OCI-LY3 (cell line): ENCODE results near the gene C9orf85.

Experiments used
- H2AFZ ChIP-seq: fragments of 200-600, 300-600 bp; shearing (Covaris generic); 2 replicates; pipeline ENCODE4 v1.6.0; 2014; ENCODE audit warnings: antibody characterized with exemption, low read depth, low read length
- H3K27ac ChIP-seq: fragments of 200-600, 300-600 bp; sonication (generic); 2 replicates; pipeline ENCODE4 v1.5.1; 2014; ENCODE audit warnings: mild to moderate bottlenecking, low read length, moderate library complexity, mixed read lengths
- H3K27me3 ChIP-seq: fragments of 200-600, 300-600 bp; sonication (generic); 2 replicates; pipeline ENCODE4 v1.6.1; 2014; ENCODE audit warnings: low read depth, low read length, mixed read lengths
- H3K36me3 ChIP-seq: fragments of 200-600, 300-600 bp; sonication (generic); replicated peaks from 2 replicates; pipeline ENCODE3; 2014; ENCODE audit warnings: low read depth, low read length, mixed read lengths
- H3K4me1 ChIP-seq: fragments of 300-600, 200-600 bp; sonication (generic); 2 replicates; pipeline ENCODE4 v1.6.1; 2014; ENCODE audit warnings: low read length, mixed read lengths
- H3K4me2 ChIP-seq: fragments of 200-600, 300-600 bp; sonication (generic); 2 replicates; pipeline ENCODE4 v1.6.1; 2014; ENCODE audit warnings: low read length, mixed read lengths
- H3K4me3 ChIP-seq: fragments of 300-600, 200-600 bp; sonication (generic); 2 replicates; pipeline ENCODE4 v1.5.1; 2014; ENCODE audit warnings: antibody characterized with exemption, mild to moderate bottlenecking, low read length, moderate library complexity
- H3K79me2 ChIP-seq: fragments of 300-600, 200-600 bp; shearing (Covaris generic); 2 replicates; pipeline ENCODE4 v1.6.1; 2014; ENCODE audit warnings: mild to moderate bottlenecking, low read length, mixed read lengths
- H3K9ac ChIP-seq: fragments of 300-600, 200-600 bp; shearing (Covaris generic); 2 replicates; pipeline ENCODE4 v1.6.0; 2014; ENCODE audit warnings: mild to moderate bottlenecking, low read length, moderate library complexity
- H3K9me3 ChIP-seq: fragments of 200-600, 300-600 bp; shearing (Covaris generic); 2 replicates; pipeline ENCODE4 v1.6.1; 2014; ENCODE audit warnings: low read length, mixed read lengths; ENCODE audit not compliant: insufficient read depth
- H4K20me1 ChIP-seq: fragments of 200-600, 300-600 bp; sonication (generic); 2 replicates; pipeline ENCODE4 v1.6.1; 2016; ENCODE audit warnings: low read length, mixed read lengths; ENCODE audit not compliant: insufficient read depth
- EZH2phosphoT487 ChIP-seq: fragments of 200-600 bp; shearing (Covaris generic); IDR thresholded peaks from 2 replicates; pipeline ENCODE4 v1.6.1; 2018; ENCODE audit warnings: antibody characterized with exemption, mixed run types, low read depth
- TF ChIP-seq, protein P1 (sequence below): fragments of 200-600, 300-600 bp; sonication (generic); IDR thresholded peaks from 2 replicates; pipeline ENCODE4 v1.5.1; 2014; ENCODE audit warnings: antibody characterized with exemption, low read length, low read depth

Gene C9orf85

DNA sequence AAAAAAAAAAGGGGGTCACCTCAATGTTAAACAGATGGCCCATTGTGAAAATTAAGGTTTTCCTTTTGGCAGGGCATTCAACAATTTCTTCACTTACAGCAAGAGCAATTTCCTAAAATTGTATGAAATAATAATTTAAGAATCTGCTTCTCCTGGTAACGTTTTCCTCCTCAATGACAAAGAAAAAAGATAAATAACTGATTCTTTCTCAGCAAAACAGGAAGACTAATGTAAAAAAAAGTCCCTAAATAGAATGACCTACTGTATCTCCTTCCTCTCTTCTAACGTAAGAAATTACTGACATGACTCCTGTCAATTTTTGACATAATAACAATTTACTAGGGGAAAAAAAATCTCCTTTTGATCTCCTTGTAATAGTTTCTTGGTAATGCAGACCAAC lies 26.0 kb upstream of the C9orf85 start:
- peaks cover 3% of the 10 kb centered on the region for H3K4me1 ChIP-seq
- TF ChIP-seq, protein P1, sequence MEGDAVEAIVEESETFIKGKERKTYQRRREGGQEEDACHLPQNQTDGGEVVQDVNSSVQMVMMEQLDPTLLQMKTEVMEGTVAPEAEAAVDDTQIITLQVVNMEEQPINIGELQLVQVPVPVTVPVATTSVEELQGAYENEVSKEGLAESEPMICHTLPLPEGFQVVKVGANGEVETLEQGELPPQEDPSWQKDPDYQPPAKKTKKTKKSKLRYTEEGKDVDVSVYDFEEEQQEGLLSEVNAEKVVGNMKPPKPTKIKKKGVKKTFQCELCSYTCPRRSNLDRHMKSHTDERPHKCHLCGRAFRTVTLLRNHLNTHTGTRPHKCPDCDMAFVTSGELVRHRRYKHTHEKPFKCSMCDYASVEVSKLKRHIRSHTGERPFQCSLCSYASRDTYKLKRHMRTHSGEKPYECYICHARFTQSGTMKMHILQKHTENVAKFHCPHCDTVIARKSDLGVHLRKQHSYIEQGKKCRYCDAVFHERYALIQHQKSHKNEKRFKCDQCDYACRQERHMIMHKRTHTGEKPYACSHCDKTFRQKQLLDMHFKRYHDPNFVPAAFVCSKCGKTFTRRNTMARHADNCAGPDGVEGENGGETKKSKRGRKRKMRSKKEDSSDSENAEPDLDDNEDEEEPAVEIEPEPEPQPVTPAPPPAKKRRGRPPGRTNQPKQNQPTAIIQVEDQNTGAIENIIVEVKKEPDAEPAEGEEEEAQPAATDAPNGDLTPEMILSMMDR = no peak
- TF ChIP-seq EZH2phosphoT487 = no peak
- no peak overlapping the region for H3K4me3 ChIP-seq
- H2AFZ ChIP-seq = no peak overlapping the region
- no peak overlapping the region for H3K9ac ChIP-seq
- peaks cover 9% of the 10 kb centered on the region; the same call in 1 of the 2 replicates for H3K9me3 ChIP-seq
- peaks cover 92% of the 10 kb centered on the region for H3K79me2 ChIP-seq
- peaks cover 15% of the 10 kb centered on the region for H4K20me1 ChIP-seq
- H3K27ac ChIP-seq = no peak overlapping the region
- peaks cover 26% of the 10 kb centered on the region for H3K36me3 ChIP-seq
- no peak overlapping the region for H3K4me2 ChIP-seq
- no peaks in the 10 kb centered on the region for H3K27me3 ChIP-seq

DNA sequence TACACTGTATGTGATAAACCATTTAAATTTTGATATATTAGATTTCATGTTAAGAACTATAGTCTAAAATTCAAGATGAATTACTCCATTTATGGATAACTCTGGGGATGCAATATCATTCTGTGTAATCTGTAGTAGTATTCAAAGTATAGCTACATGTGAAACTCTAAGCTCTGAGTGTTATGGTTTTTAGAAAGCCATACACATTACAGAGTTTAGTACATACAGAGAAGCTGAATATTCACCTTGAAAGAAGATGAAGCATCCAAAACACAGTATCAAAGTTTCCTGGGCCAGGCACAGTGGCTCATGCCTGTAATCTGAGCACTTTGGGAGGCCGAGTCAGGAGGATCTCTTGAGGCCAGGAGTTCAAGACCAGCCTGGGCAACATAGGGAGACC lies 25.4 kb upstream of the C9orf85 start:
- TF ChIP-seq, protein P1 = no peak
- no peak for TF ChIP-seq EZH2phosphoT487
- H3K36me3 ChIP-seq = peaks cover 24% of the 10 kb centered on the region
- no peak overlapping the region for H3K4me3 ChIP-seq
- H3K9me3 ChIP-seq = peaks cover 7% of the 10 kb centered on the region; the same call in 1 of the 2 replicates
- peaks cover 3% of the 10 kb centered on the region for H3K4me1 ChIP-seq
- H3K27me3 ChIP-seq = no peaks in the 10 kb centered on the region
- no peak overlapping the region for H3K4me2 ChIP-seq
- H3K27ac ChIP-seq = no peak overlapping the region
- no peak overlapping the region for H2AFZ ChIP-seq
- H3K9ac ChIP-seq = no peak overlapping the region
- H4K20me1 ChIP-seq = peaks cover 15% of the 10 kb centered on the region
- peaks cover 92% of the 10 kb centered on the region for H3K79me2 ChIP-seq

DNA sequence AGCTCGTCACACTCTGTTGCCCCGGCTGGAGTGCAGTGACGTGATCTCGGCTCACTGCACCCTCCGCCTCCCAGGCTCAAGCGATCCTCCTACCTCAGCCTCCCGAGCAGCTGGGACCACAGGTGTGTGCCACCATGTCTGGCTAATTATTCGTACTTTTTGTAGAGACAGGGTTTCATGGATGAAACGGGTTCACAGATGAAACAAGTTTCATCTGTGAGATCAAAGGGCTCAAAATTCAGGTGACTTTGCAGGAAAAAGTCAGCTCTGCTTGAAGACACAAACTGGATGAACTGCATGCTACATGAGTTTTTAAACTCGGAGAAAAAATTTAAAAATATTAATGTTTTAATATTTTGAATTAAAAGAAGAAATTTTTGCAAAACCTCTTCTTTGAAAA lies 24.9 kb upstream of the C9orf85 start:
- Histone ChIP-seq H3K4me2 (no peak overlapping the region), H3K79me2 (peaks cover 92% of the 10 kb centered on the region), H3K27me3 (no peaks in the 10 kb centered on the region), H3K36me3 (peaks cover 20% of the 10 kb centered on the region), H3K9me3 (peaks cover 6% of the 10 kb centered on the region; the same call in 1 of the 2 replicates), H4K20me1 (peaks cover 17% of the 10 kb centered on the region), H2AFZ (no peak overlapping the region), H3K27ac (no peak overlapping the region), H3K4me1 (peaks cover 4% of the 10 kb centered on the region), H3K4me3 (no peak overlapping the region), H3K9ac (no peak overlapping the region)
- TF ChIP-seq, protein P1 = no peak
- no peak for TF ChIP-seq EZH2phosphoT487

DNA sequence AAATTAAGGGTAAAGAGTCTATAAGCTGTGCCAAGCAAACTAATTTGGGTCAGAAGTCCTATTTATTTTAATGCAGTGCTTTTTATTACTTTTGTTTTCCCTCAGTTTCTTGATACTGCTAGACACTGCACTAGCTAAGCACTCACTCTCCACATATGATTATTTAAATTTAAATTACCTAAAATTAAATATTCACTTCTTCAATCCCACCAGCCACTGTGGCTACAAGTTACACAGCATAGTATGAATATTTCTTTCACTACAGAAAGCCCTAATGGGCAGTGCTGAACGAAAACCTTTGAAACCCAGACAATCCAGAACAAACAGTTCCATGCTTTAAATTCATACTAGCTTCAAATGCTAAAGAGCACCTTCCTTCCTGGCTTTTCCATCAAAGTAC lies 24.1 kb upstream of the C9orf85 start:
- H4K20me1 ChIP-seq = peaks cover 21% of the 10 kb centered on the region
- no peaks in the 10 kb centered on the region for H3K27me3 ChIP-seq
- H3K36me3 ChIP-seq = peaks cover 15% of the 10 kb centered on the region
- no peak overlapping the region for H3K4me3 ChIP-seq
- peaks cover 6% of the 10 kb centered on the region; the same call in 1 of the 2 replicates for H3K9me3 ChIP-seq
- TF ChIP-seq EZH2phosphoT487 = no peak
- TF ChIP-seq, protein P1 = no peak
- peaks cover 11% of the 10 kb centered on the region for H3K4me1 ChIP-seq
- H2AFZ ChIP-seq = no peak overlapping the region
- H3K79me2 ChIP-seq = peaks cover 86% of the 10 kb centered on the region
- no peak overlapping the region for H3K27ac ChIP-seq
- no peak overlapping the region for H3K9ac ChIP-seq
- H3K4me2 ChIP-seq = no peak overlapping the region
